Suppressor macrophage treated with lipopolysaccharide for 4 hours (primary cell): ENCODE data around the gene AMPH.
A peak's percentile ranks its signal among the peaks of the same experiment; 100 is the strongest.

ENCODE experiments used
- DNase-seq: peaks from one replicate; pipeline ENCODE4 v3.0.0-alpha.2; 2020

The AMPH gene

GRCh38 chr7:38461887-38462286 is 169.3 kb downstream of the AMPH start:
- DNase-seq: no peak

GRCh38 chr7:38453826-38454225 is 177.3 kb downstream of the AMPH start:
- DNase-seq: no peak

GRCh38 chr7:38453168-38453567 is 178.0 kb downstream of the AMPH start:
- DNase-seq: no peak

- no peak for DNase-seq
These were observed 178.5 kb downstream of the AMPH start for GRCh38 chr7:38452681-38453108.

GRCh38 chr7:38451840-38452239 is 179.3 kb downstream of the AMPH start:
- DNase-seq: no peak

- DNase-seq: no peak
These were observed 182.5 kb downstream of the AMPH start for GRCh38 chr7:38448584-38449234.

GRCh38 chr7:38448054-38448453 is 183.1 kb downstream of the AMPH start:
- no peak for DNase-seq

- peak; percentile 7 for DNase-seq
These were observed 192.2 kb downstream of the AMPH start for GRCh38 chr7:38438970-38439369.

GRCh38 chr7:38432671-38433070 is 198.5 kb downstream of the AMPH start:
- DNase-seq: no peak

GRCh38 chr7:38432080-38432479 is 199.1 kb downstream of the AMPH start:
- DNase-seq: no peak

- no peak for DNase-seq
These were observed 202.1 kb downstream of the AMPH start for GRCh38 chr7:38429057-38429456.

GRCh38 chr7:38428041-38428440 is 203.1 kb downstream of the AMPH start:
- DNase-seq: no peak

GRCh38 chr7:38427279-38427955 is 203.8 kb downstream of the AMPH start:
- DNase-seq: no peak

- DNase-seq: no peak
These were observed 205.7 kb downstream of the AMPH start for GRCh38 chr7:38425509-38425908.

GRCh38 chr7:38424750-38425463 is 206.3 kb downstream of the AMPH start:
- DNase-seq: no peak

- no peak for DNase-seq
These were observed 217.4 kb downstream of the AMPH start for GRCh38 chr7:38413784-38414183.

- no peak for DNase-seq
These were observed 219.8 kb downstream of the AMPH start for GRCh38 chr7:38411404-38411803.

- DNase-seq: no peak
These were observed 221.1 kb downstream of the AMPH start for GRCh38 chr7:38410056-38410455.

GRCh38 chr7:38409531-38409930 is 221.6 kb downstream of the AMPH start:
- DNase-seq: no peak

- DNase-seq: peak; percentile 60
These were observed 232.3 kb downstream of the AMPH start for GRCh38 chr7:38398725-38399321.

- no peak for DNase-seq
These were observed 234.3 kb downstream of the AMPH start for GRCh38 chr7:38396852-38397251.

- DNase-seq: peak; percentile 14
These were observed 235.1 kb downstream of the AMPH start for GRCh38 chr7:38395921-38396552.

- peak; percentile 73 for DNase-seq
These were observed 236.5 kb downstream of the AMPH start for GRCh38 chr7:38394660-38395059.
